ENCODE measurements around the gene DNHD1. TPM values are rescaled to one million over a fixed set of nuclear protein-coding genes. Genes with fewer than 3 reads are reported as not detected.

Gene DNHD1
- total RNA-seq, 2 experiments from 2014 or later, result 32.3 to 35.5 TPM

- no peaks in the 10 kb centered on the region for H3K27me3 Mint-ChIP-seq
- no peaks in the 10 kb centered on the region for H3K9me3 Mint-ChIP-seq
- H3K27ac Mint-ChIP-seq, result peak within 1 kb of the TSS; percentile 93
- ATAC-seq (ENCODE audit: low read depth) (peak; percentile 94), DNase-seq (peak; percentile 96)
- H3K36me3 Mint-ChIP-seq, result peaks cover 33% of the 10 kb centered on the region
- peak within 1 kb of the TSS; percentile 94 for H3K4me3 Mint-ChIP-seq
- peaks cover 30% of the 10 kb centered on the region for H3K4me1 Mint-ChIP-seq
- POLR2A ChIA-PET, result interaction anchor here (0.6 to 9.4 kb wide), 22 partner anchors 8 to 234 kb away, joined by 3 to 95 read pairs (median 5); partner anchors contain the start of genes ARFIP2, MRPL17, SMPD1 and TIMM10B
These were observed 115.3 kb downstream of the DNHD1 start, which contains the start of gene TAF10 for GRCh38 chr11:6612213-6613041. TAF10 (minus strand) TSS chr11:6612216; CDS start chr11:6612189, 27 bp downstream.

- Mint-ChIP-seq H3K27me3 (no peaks in the 10 kb centered on the region), H3K4me1 (peaks cover 24% of the 10 kb centered on the region), H3K9me3 (no peaks in the 10 kb centered on the region), H3K36me3 (peaks cover 33% of the 10 kb centered on the region), H3K27ac (no peak overlapping the region), H3K4me3 (no peak overlapping the region)
- POLR2A ChIA-PET, result interaction anchor here (0.9 to 2.8 kb wide), 6 partner anchors 11 to 132 kb away, joined by 5 to 22 read pairs (median 13); partner anchors contain the start of genes ARFIP2 and TIMM10B
- DNase-seq (no peak), ATAC-seq (ENCODE audit: low read depth) (no peak)
These were observed 116.4 kb downstream of the DNHD1 start for GRCh38 chr11:6613496-6613895.

GRCh38 chr11:6614446-6614845, 117.4 kb downstream of the DNHD1 start:
- ATAC-seq (ENCODE audit: low read depth) (no peak), DNase-seq (no peak)
- H3K4me3 Mint-ChIP-seq, result no peak overlapping the region
- peaks cover 26% of the 10 kb centered on the region for H3K36me3 Mint-ChIP-seq
- no peaks in the 10 kb centered on the region for H3K9me3 Mint-ChIP-seq
- POLR2A ChIA-PET, result no interaction called here
- peaks cover 18% of the 10 kb centered on the region for H3K4me1 Mint-ChIP-seq
- no peaks in the 10 kb centered on the region for H3K27me3 Mint-ChIP-seq
- H3K27ac Mint-ChIP-seq, result no peak overlapping the region

GRCh38 chr11:6615046-6615445, 118.0 kb downstream of the DNHD1 start:
- no peak for ATAC-seq (ENCODE audit: low read depth)
- H3K4me1 Mint-ChIP-seq, result peaks cover 17% of the 10 kb centered on the region
- H3K27ac Mint-ChIP-seq, result no peak overlapping the region
- no peaks in the 10 kb centered on the region for H3K27me3 Mint-ChIP-seq
- no peaks in the 10 kb centered on the region for H3K9me3 Mint-ChIP-seq
- DNase-seq, result no peak
- POLR2A ChIA-PET, result no interaction called here
- H3K4me3 Mint-ChIP-seq, result no peak overlapping the region
- peaks cover 20% of the 10 kb centered on the region for H3K36me3 Mint-ChIP-seq

- peaks cover 8% of the 10 kb centered on the region for H3K4me1 Mint-ChIP-seq
- no peaks in the 10 kb centered on the region for H3K27me3 Mint-ChIP-seq
- DNase-seq, result no peak
- POLR2A ChIA-PET, result no interaction called here
- H3K4me3 Mint-ChIP-seq, result no peak overlapping the region
- no peak for ATAC-seq (ENCODE audit: low read depth)
- peaks cover 18% of the 10 kb centered on the region for H3K36me3 Mint-ChIP-seq
- H3K27ac Mint-ChIP-seq, result peak overlapping the region; percentile 55
- no peaks in the 10 kb centered on the region for H3K9me3 Mint-ChIP-seq
These were observed 119.0 kb downstream of the DNHD1 start for GRCh38 chr11:6615882-6616585.

- POLR2A ChIA-PET, result interaction anchor here (3.1 kb wide), 1 partner anchor 65 kb away, joined by 33 read pairs; the partner anchor contains the start of gene MRPL17
- no peak overlapping the region for H3K27ac Mint-ChIP-seq
- H3K36me3 Mint-ChIP-seq, result peaks cover 13% of the 10 kb centered on the region
- DNase-seq (peak; percentile 23), ATAC-seq (ENCODE audit: low read depth) (no peak)
- no peaks in the 10 kb centered on the region for H3K27me3 Mint-ChIP-seq
- H3K4me1 Mint-ChIP-seq, result peaks cover 5% of the 10 kb centered on the region
- no peak overlapping the region for H3K4me3 Mint-ChIP-seq
- H3K9me3 Mint-ChIP-seq, result no peaks in the 10 kb centered on the region
These were observed 119.6 kb downstream of the DNHD1 start for GRCh38 chr11:6616596-6617250.

- H3K27me3 Mint-ChIP-seq, result no peaks in the 10 kb centered on the region
- peak overlapping the region; percentile 28 for H3K27ac Mint-ChIP-seq
- DNase-seq, result no peak
- no peaks in the 10 kb centered on the region for H3K9me3 Mint-ChIP-seq
- ATAC-seq (ENCODE audit: low read depth), result no peak
- no peak overlapping the region for H3K4me3 Mint-ChIP-seq
- POLR2A ChIA-PET, result interaction anchor here (0.5 to 5.4 kb wide), 5 partner anchors 10 to 65 kb away, joined by 4 to 95 read pairs (median 16); partner anchors contain the start of genes ILK, MRPL17, RRP8 and TAF10
- peaks cover 13% of the 10 kb centered on the region for H3K36me3 Mint-ChIP-seq
- H3K4me1 Mint-ChIP-seq, result peaks cover 5% of the 10 kb centered on the region
These were observed 120.3 kb downstream of the DNHD1 start for GRCh38 chr11:6617315-6617781.

GRCh38 chr11:6618117-6619003, 121.3 kb downstream of the DNHD1 start:
- no peaks in the 10 kb centered on the region for H3K27me3 Mint-ChIP-seq
- POLR2A ChIA-PET, result interaction anchor here (1.0 to 5.4 kb wide), 11 partner anchors 9 to 227 kb away, joined by 3 to 95 read pairs (median 8); partner anchors contain the start of genes ILK, MRPL17, RRP8 and SMPD1
- H3K36me3 Mint-ChIP-seq, result peaks cover 13% of the 10 kb centered on the region
- DNase-seq (peak; percentile 45), ATAC-seq (ENCODE audit: low read depth) (peak; percentile 34)
- no peak overlapping the region for H3K4me3 Mint-ChIP-seq
- H3K4me1 Mint-ChIP-seq, result peaks cover 5% of the 10 kb centered on the region
- H3K9me3 Mint-ChIP-seq, result no peaks in the 10 kb centered on the region
- no peak overlapping the region for H3K27ac Mint-ChIP-seq

- peak; percentile 93 for ATAC-seq (ENCODE audit: low read depth)
- H3K4me3 Mint-ChIP-seq, result no peak within 1 kb of the TSS
- H3K9me3 Mint-ChIP-seq, result no peaks in the 10 kb centered on the region
- H3K27ac Mint-ChIP-seq, result no peak within 1 kb of the TSS
- peaks cover 5% of the 10 kb centered on the region for H3K4me1 Mint-ChIP-seq
- H3K27me3 Mint-ChIP-seq, result no peaks in the 10 kb centered on the region
- POLR2A ChIA-PET, result interaction anchor here (1.0 to 5.4 kb wide), 10 partner anchors 8 to 228 kb away, joined by 3 to 95 read pairs (median 8); partner anchors contain the start of genes ILK, MRPL17, RRP8 and SMPD1
- H3K36me3 Mint-ChIP-seq, result peaks cover 13% of the 10 kb centered on the region
- DNase-seq, result peak; percentile 86
These were observed 122.1 kb downstream of the DNHD1 start, which contains the start of gene TPP1 for GRCh38 chr11:6619004-6619745. TPP1 (minus strand) TSS chr11:6619422; CDS start chr11:6619400, 22 bp downstream.

- no peak for ATAC-seq (ENCODE audit: low read depth)
- peaks cover 5% of the 10 kb centered on the region for H3K4me1 Mint-ChIP-seq
- peaks cover 5% of the 10 kb centered on the region for H3K36me3 Mint-ChIP-seq
- no peak overlapping the region for H3K27ac Mint-ChIP-seq
- H3K27me3 Mint-ChIP-seq, result no peaks in the 10 kb centered on the region
- no peaks in the 10 kb centered on the region for H3K9me3 Mint-ChIP-seq
- no peak overlapping the region for H3K4me3 Mint-ChIP-seq
- POLR2A ChIA-PET, result interaction anchor here (1.2 to 5.4 kb wide), 3 partner anchors 13 to 53 kb away, joined by 3 to 95 read pairs (median 4); partner anchors contain the start of genes ILK, RRP8 and TAF10
- DNase-seq, result no peak
These were observed 123.6 kb downstream of the DNHD1 start for GRCh38 chr11:6620636-6621035.

Data from activated naive CD8-positive, alpha-beta T cell treated with anti-CD3 and anti-CD28 coated beads, Interleukin-2, amount 10 ng/mL, durations not matched to agents 7 days and 5 days (primary cell).